Esophagus (tissue), 2 donors: Measurements from ENCODE around the gene RC3H1. TPM values are rescaled to one million over a fixed set of nuclear protein-coding genes. Genes with fewer than 3 reads are reported as not detected.
"Not testable (repeated sequence)": the region's sequence is repeated elsewhere in the genome, so short reads cannot be mapped to it uniquely, and the experiment has no call there.

ENCODE experiments used
- H3K27ac ChIP-seq, 2 donors: one replicate each; pipeline ENCODE4 v1.5.1; 2013; ENCODE audit warnings: low read depth in 2 of 2, mild to moderate bottlenecking in 2 of 2, inconsistent platforms in 1 of 2, low read length in 1 of 2, moderate library complexity in 1 of 2
- H3K27me3 ChIP-seq, 2 donors: one replicate each; pipeline ENCODE4 v1.6.1; 2013; ENCODE audit warnings: low read length in 2 of 2, control low read depth in 1 of 2, mild to moderate bottlenecking in 1 of 2; ENCODE audit not compliant: insufficient read depth in 2 of 2, control insufficient read depth in 1 of 2
- H3K36me3 ChIP-seq, 2 donors: one replicate each; pipeline ENCODE4 v1.6.1; 2013; ENCODE audit warnings: low read length in 1 of 2; ENCODE audit not compliant: control insufficient read depth in 2 of 2, insufficient read depth in 2 of 2
- H3K4me1 ChIP-seq, 2 donors: one replicate each; pipeline ENCODE4 v1.6.1; 2013; ENCODE audit warnings: low read length in 1 of 2; ENCODE audit not compliant: control insufficient read depth in 2 of 2, insufficient read depth in 2 of 2
- H3K4me3 ChIP-seq, 2 donors: one replicate each; pipeline ENCODE4 v1.5.1; 2013; ENCODE audit warnings: low read length in 2 of 2, mild to moderate bottlenecking in 2 of 2, low read depth in 1 of 2, moderate library complexity in 1 of 2
- H3K9me3 ChIP-seq, 2 donors: one replicate each; pipeline ENCODE4 v1.6.1; 2013; ENCODE audit warnings: mild to moderate bottlenecking in 2 of 2, low read depth in 1 of 2, low read length in 1 of 2, moderate library complexity in 1 of 2; ENCODE audit not compliant: control insufficient read depth in 2 of 2, insufficient read depth in 1 of 2
- WGBS, 2 donors: extraction: QIAGEN DNeasy Blood & Tissue Kit; methylation state at CpG; one replicate each; pipeline ENCODE4 v1.1.7; 2013; 5-methylcytosine and 5-hydroxymethylcytosine counted together
- polyA plus RNA-seq, 2 donors: library from polyadenylated mRNA; stranded (reverse); fragments of 200-250 nt; gene quantifications; one replicate each; pipeline ENCODE4 v1.2.3, GENCODE V29; 2013
- donor health status: healthy with polysubstance abuse.
- donor health status: Bipolar disorder and iron deficiency.

Gene RC3H1
- polyA plus RNA-seq, 2 donors, result 3.5 to 6.8 TPM

DNA sequence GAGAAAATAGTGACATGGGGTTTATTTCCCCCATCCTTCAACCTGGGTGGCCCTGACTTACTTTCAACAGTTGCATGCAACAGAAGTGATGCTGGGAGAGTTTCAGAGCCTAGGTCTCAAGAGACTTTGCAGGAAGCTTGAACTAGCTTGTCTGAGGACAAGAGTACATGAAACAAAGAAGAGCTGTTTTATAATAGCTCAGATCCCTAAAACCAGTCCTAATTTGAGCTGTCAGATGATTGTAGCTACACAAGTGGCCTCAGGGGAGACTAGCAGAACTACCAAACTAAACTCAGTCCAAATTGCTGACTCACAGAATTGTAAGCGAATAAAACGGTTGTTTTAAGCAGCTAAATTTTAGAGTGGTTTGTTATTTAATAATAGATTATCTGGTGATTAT lies 17.1 kb downstream of the RC3H1 start:
- Histone ChIP-seq H3K4me1 (peaks cover 0 to 3% of the 10 kb centered on the region in 2 donors), H3K36me3 (no peaks in the 10 kb centered on the region), H3K27ac (no peak overlapping the region), H3K4me3 (no peak overlapping the region), H3K27me3 (no peaks in the 10 kb centered on the region), H3K9me3 (no peaks in the 10 kb centered on the region)
- 16 to 28% methylated on average over 2 of the region's 2 CpGs for WGBS, 2 donors

DNA sequence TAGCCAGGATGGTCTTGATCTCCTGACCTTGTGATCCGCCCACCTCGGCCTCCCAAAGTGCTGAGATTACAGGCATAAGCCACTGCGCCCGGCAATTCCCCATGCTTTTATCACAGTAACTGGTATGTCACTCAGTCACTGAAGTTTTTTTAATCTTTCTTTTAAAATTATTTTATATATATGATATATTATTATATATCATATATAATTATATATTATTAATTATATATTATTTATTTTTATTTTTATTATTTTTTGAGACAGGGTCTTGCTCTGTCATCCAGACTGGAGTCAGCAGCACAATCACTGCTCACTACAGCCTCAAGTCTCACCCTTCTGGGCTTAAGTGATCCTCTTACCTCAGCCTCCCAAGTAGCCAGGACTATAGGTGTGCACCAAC lies 18.3 kb downstream of the RC3H1 start:
- no peaks in the 10 kb centered on the region for H3K27me3 ChIP-seq
- H3K36me3 ChIP-seq, result no peaks in the 10 kb centered on the region
- WGBS, 2 donors, result 96 to 100% methylated on average over 4 of the region's 4 CpGs
- no peak overlapping the region for H3K4me3 ChIP-seq
- H3K9me3 ChIP-seq, result no peaks in the 10 kb centered on the region
- H3K27ac ChIP-seq, result no peak overlapping the region
- H3K4me1 ChIP-seq, result peaks cover 0 to 3% of the 10 kb centered on the region in 2 donors

DNA sequence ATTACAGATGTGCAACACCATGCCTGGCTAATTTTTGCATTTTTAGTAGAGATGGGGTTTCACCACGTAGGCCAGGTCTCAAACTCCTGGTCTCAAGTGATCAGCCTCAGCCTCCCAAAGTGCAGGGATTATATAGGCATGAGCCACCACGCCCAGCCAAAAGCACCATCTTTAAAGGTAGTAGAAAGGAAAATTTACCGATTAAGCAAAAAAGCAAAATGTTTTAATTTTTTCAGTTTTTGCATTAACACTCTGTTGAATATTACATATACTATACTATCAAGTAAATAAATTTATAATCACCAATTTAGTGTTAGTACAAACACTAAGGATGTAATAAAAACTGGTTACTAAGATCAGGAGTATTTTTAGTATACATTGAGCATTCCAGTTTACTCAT lies 20.6 kb downstream of the RC3H1 start:
- 75 to 84% methylated on average over 3 of the region's 3 CpGs for WGBS, 2 donors
- peaks cover 0 to 3% of the 10 kb centered on the region in 2 donors for H3K4me1 ChIP-seq

DNA sequence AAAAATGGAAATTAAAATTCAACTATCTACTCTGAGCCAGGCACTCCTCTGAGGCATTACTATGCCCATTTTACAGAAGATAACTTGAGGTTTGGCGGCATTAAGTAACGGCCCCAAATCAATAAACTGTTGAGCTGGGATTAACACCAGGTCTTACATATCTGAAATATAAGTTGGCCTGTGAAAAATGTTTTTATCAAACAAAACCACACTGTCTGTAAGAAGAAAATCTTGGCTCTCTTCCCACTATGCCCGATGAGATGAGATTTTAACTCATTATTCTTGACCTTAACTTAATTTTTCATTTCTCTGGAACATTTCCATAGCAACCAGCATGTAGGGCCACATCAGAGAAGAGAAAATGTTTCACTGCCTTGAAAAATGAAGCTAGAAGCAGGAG lies 21.8 kb downstream of the RC3H1 start:
- H3K4me1 ChIP-seq, result no peaks in the 10 kb centered on the region

More for the DNA sequence above, 20.6 kb downstream of the RC3H1 start:
- H3K36me3 ChIP-seq, result peaks cover 0 to under 1% of the 10 kb centered on the region in 2 donors
- no peak overlapping the region for H3K27ac ChIP-seq
- H3K4me3 ChIP-seq, result no peak overlapping the region
- H3K9me3 ChIP-seq, result no peaks in the 10 kb centered on the region
- no peaks in the 10 kb centered on the region for H3K27me3 ChIP-seq

DNA sequence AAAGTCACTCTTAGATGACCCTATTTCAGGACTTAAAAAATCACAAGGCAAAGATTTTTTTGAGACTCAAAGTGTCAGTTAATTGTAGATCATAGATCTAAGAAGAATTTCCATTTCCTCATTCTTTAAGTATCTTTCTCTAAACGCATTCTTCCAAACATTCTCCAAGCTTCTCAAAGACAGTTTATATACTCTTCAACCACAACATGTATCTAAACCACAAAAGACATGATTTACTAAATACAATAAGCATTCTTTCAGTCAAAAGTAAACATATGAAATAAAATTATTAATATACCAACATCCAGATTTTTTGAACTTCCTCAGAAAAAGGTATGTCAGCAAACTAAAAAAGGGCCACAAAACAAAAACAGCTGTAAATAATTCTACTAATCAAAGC lies 24.4 kb downstream of the RC3H1 start:
- whole genome bisulfite sequencing, 2 donors, result 30 to 44% methylated on average over 1 of the region's 1 CpG
- no peak overlapping the region for H3K27ac ChIP-seq
- no peak overlapping the region for H3K4me3 ChIP-seq
- H3K36me3 ChIP-seq, result peaks cover 0 to 2% of the 10 kb centered on the region in 2 donors
- no peaks in the 10 kb centered on the region for H3K4me1 ChIP-seq
- H3K27me3 ChIP-seq, result no peaks in the 10 kb centered on the region
- no peaks in the 10 kb centered on the region for H3K9me3 ChIP-seq

More for the DNA sequence above, 21.8 kb downstream of the RC3H1 start:
- H3K27ac ChIP-seq, result no peak overlapping the region
- no peak overlapping the region for H3K4me3 ChIP-seq
- H3K27me3 ChIP-seq, result no peaks in the 10 kb centered on the region
- WGBS, 2 donors, result 55 to 64% methylated on average over 3 of the region's 3 CpGs
- H3K9me3 ChIP-seq, result no peaks in the 10 kb centered on the region
- H3K36me3 ChIP-seq, result peaks cover 0 to 2% of the 10 kb centered on the region in 2 donors

DNA sequence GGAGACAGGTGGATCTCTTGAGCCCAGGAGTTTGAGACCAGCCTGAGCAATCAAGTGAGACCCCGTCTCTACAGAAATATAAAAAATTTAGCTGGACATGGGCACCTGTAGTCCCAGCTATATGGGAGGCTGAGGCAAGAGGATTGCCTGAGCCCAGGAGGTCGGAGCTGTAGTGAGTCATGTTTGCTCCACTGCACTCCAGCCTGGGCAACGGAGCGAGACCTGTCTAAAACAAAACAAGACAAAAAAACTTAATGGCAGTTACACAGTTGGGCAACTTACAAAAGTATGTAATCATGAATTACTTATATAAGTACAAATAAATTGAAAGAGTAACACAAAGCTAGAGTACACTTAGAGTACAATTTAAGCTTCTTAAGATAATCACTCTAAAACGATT lies 25.2 kb downstream of the RC3H1 start:
- Histone ChIP-seq H3K27me3 (no peaks in the 10 kb centered on the region), H3K4me1 (no peaks in the 10 kb centered on the region)

DNA sequence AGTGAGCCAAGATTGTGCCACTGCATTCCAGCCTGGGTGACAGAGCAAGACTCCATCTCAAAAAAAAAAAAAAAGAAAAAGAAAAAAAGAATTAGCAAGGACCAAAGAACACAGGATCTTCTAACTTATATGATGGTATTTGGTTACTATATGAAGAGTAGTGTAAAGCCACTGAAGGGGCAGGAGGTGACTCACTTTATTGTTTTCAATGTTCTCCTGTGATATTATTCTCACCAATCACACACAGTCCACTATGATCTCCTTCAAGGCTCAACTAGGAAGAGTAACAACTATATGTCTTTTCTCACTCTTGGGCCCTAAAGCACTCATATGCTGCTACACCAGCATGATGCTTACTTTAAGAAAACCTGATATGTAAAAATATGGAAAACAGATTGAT lies 26.7 kb downstream of the RC3H1 start:
- peaks cover 4 to 6% of the 10 kb centered on the region in 2 donors for H3K36me3 ChIP-seq
- no peaks in the 10 kb centered on the region for H3K4me1 ChIP-seq
- no peaks in the 10 kb centered on the region for H3K27me3 ChIP-seq
- no peak overlapping the region for H3K27ac ChIP-seq
- H3K9me3 ChIP-seq, result no peaks in the 10 kb centered on the region
- no peak overlapping the region for H3K4me3 ChIP-seq

More for the DNA sequence above, 25.2 kb downstream of the RC3H1 start:
- 79 to 80% methylated on average over 5 of the region's 5 CpGs for WGBS, 2 donors
- Histone ChIP-seq H3K9me3 (no peaks in the 10 kb centered on the region), H3K27ac (no peak overlapping the region), H3K36me3 (peaks cover 4% of the 10 kb centered on the region in 2 donors), H3K4me3 (no peak overlapping the region)

DNA sequence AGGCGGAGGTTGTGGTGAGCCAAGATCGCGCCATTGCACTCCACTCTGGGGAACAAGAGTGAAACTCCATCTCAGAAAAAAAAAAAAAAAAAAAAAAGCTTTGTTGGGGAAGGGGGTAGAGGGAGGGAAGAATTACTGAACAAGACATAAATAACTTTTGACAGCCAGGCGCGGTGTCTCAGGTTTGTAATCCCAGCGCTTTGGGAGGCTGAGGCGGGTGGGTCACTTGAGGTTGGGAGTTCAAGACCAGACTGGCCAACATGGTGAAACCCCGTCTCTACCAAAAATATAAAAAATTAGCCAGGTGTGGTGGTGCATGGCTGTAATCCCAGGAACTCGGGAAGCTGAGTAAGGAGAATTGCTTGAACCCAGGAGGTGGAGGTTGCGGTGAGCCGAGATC lies 28.2 kb downstream of the RC3H1 start:
- WGBS, 2 donors, result 99% methylated on average over 11 of the region's 11 CpGs
- not testable (repeated sequence) for H3K9me3 ChIP-seq, H3K4me3 ChIP-seq, H3K4me1 ChIP-seq, H3K36me3 ChIP-seq, H3K27ac ChIP-seq, H3K27me3 ChIP-seq

DNA sequence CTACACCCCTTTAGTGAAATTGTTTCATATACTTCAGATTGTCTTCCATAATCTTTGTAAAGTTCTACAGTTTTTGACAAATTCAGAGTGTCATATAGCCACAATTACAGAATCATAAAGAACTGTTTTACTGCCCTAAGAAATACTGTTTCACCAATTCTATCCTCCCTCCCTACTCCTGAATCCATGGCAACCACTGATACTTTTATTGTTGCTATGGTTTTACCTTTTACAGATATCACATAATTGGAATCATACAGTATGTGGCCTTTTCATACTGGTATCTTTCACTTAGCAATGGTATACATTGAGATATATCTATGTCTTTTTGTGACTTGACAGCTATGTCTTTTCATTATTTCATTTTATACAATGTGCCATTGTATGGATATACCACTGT lies 34.1 kb downstream of the RC3H1 start:
- H3K27ac ChIP-seq, result no peak overlapping the region
- no peaks in the 10 kb centered on the region for H3K9me3 ChIP-seq
- peaks cover 8 to 11% of the 10 kb centered on the region in 2 donors for H3K36me3 ChIP-seq
- H3K4me3 ChIP-seq, result no peak overlapping the region
- no peaks in the 10 kb centered on the region for H3K27me3 ChIP-seq
- H3K4me1 ChIP-seq, result no peaks in the 10 kb centered on the region

DNA sequence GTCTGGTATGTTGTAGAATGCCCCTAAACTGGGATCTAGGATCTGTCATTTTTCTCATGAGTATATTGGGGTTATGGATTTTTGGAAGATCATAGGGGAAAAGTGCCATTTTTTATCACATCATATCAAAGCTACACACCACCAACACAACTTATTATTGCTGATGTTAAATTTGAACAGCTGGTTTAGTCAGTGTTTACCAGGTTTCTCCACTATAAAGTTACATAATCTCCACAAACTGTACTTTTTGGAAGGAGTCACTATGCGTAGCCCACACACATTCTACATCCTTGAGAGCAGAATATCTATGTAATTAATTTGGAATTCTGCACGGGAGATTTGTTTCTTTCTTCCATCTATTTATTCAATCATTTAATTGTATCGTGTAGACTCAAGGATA lies 35.2 kb downstream of the RC3H1 start:
- H3K4me1 ChIP-seq, result no peaks in the 10 kb centered on the region
- 79 to 88% methylated on average over 3 of the region's 3 CpGs for WGBS, 2 donors
- no peaks in the 10 kb centered on the region for H3K27me3 ChIP-seq
- H3K4me3 ChIP-seq, result no peak overlapping the region
- H3K36me3 ChIP-seq, result peaks cover 4 to 11% of the 10 kb centered on the region in 2 donors
- H3K27ac ChIP-seq, result no peak overlapping the region
- H3K9me3 ChIP-seq, result no peaks in the 10 kb centered on the region
